Psoas muscle (tissue), 8 donors: ENCODE results near the gene GASK1B. TPM values are rescaled to one million over a fixed set of nuclear protein-coding genes. Genes with fewer than 3 reads are reported as not detected.

Experiments used
- ATAC-seq, 4 donors: fragments of 200-7000 bp; cut with Tn5 transposase; one replicate each; pipeline ENCODE4 v1.9.1; 2020; ENCODE audit warnings: moderate library complexity in 3 of 4, mild to moderate bottlenecking in 2 of 4
- DNase-seq, 2 donors: peaks; one replicate each; pipeline ENCODE4 v3.0.0-alpha.2; 2020
- H3K27ac ChIP-seq: fragments of 200-600 bp; one replicate; pipeline ENCODE4 v1.8.0; 2022
- H3K27me3 ChIP-seq, 3 donors: fragments of 200-600 bp in 1 of 3; one replicate each; pipeline versions ENCODE4 v1.6.1 to v1.8.0; 2013 to 2022; ENCODE audit warnings: low read length in 2 of 3, mild to moderate bottlenecking in 2 of 3, moderate library complexity in 1 of 3; ENCODE audit not compliant: insufficient read depth in 3 of 3
- H3K36me3 ChIP-seq, 2 donors: fragments of 200-600 bp in 1 of 2; one replicate each; pipeline versions ENCODE4 v1.6.1 to v1.8.0; 2013 to 2022; ENCODE audit warnings: low read depth in 1 of 2, mild to moderate bottlenecking in 1 of 2, moderate library complexity in 1 of 2; ENCODE audit not compliant: insufficient read depth in 1 of 2
- H3K4me1 ChIP-seq: fragments of 200-600 bp; one replicate; pipeline ENCODE4 v1.8.0; 2022
- H3K4me3 ChIP-seq: fragments of 200-600 bp; one replicate; pipeline ENCODE4 v1.8.0; 2022; ENCODE audit warnings: mild to moderate bottlenecking
- H3K9me3 ChIP-seq: fragments of 200-600 bp; one replicate; pipeline ENCODE4 v1.8.0; 2022
- WGBS, 3 donors: extraction: QIAGEN DNeasy Blood & Tissue Kit; methylation state at CpG; one replicate each; pipeline versions ENCODE4 v1.1.6 to v1.1.7; 2013; 5-methylcytosine and 5-hydroxymethylcytosine counted together
- intact Hi-C, 2 donors: fragments of 100-400 bp; cut with DNase I; formaldehyde crosslinking; loops; one replicate each; pipeline versions ENCODE4 v1.11.0 to v1.14.2; 2022
- polyA plus RNA-seq, 3 donors: library from polyadenylated mRNA; stranded (reverse); fragments of 200-250 nt; gene quantifications; one replicate each; pipeline ENCODE4 v1.2.3, GENCODE V29; 2013
- total RNA-seq, 4 donors: library from RNA; stranded (reverse); fragmentation: NEBNext Ultra II Directional in 2 of 4; extraction: Animal tissue kit (Norgen Biotek cat#: 25700) in 2 of 4; gene quantifications; one replicate each; pipeline versions ENCODE4 v1.2.1 to v1.2.4, GENCODE V29; 2021 to 2023
- TF ChIP-seq, protein P1 (sequence below): fragments of 200-600 bp; IDR thresholded peaks from one replicate; pipeline ENCODE4 v1.8.0; 2022; ENCODE audit warnings: antibody characterized with exemption
- donor health status: healthy with polysubstance abuse.
- donor health status: DM: no; HTN: no; CAD: no; lungs with moderate emphysema.
- donor health status: Bipolar disorder and iron deficiency.
- donor health status: healthy.
- donor health status: DM: yes; HTN: yes; CAD: no.
- donor health status: DM: no; HTN: no; CAD: no.
- donor health status: DM: no; HTN: no; CAD: no.
- donor health status: DM: yes; HTN: yes; CAD: no.

Gene GASK1B
- total and polyA plus RNA-seq, 7 donors = 2.6 to 16.7 (median 5.4) TPM

DNA sequence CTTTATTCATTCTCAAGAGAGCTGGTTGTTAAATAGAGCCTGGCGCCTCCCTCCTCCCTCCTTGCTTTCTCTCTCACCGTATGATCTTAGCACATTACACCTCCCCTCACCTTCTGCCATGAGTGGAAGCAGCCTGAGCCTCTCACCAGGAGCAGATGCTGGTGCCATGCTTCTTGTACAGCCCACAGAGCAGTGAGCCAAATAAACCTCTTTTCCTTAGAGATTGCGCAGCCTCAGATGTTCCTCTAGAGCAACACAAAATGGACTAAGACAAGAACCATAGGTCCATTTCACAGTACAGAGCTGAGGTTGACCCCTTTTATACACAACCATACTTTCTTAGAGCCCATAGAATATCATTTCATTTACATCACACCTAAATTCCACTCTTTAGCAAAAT lies 27.4 kb upstream of the GASK1B start:
- 90 to 96% (median 93%) methylated on average over 3 of the region's 3 CpGs for WGBS, 3 donors
- ATAC-seq (no peak), DNase-seq (no peak)
- H3K4me1 ChIP-seq = no peaks in the 10 kb centered on the region
- no peaks in the 10 kb centered on the region for H3K9me3 ChIP-seq
- H3K27me3 ChIP-seq = no peaks in the 10 kb centered on the region
- no peak overlapping the region for H3K4me3 ChIP-seq
- no peaks in the 10 kb centered on the region for H3K36me3 ChIP-seq
- no peak overlapping the region for H3K27ac ChIP-seq
- TF ChIP-seq, protein P1, sequence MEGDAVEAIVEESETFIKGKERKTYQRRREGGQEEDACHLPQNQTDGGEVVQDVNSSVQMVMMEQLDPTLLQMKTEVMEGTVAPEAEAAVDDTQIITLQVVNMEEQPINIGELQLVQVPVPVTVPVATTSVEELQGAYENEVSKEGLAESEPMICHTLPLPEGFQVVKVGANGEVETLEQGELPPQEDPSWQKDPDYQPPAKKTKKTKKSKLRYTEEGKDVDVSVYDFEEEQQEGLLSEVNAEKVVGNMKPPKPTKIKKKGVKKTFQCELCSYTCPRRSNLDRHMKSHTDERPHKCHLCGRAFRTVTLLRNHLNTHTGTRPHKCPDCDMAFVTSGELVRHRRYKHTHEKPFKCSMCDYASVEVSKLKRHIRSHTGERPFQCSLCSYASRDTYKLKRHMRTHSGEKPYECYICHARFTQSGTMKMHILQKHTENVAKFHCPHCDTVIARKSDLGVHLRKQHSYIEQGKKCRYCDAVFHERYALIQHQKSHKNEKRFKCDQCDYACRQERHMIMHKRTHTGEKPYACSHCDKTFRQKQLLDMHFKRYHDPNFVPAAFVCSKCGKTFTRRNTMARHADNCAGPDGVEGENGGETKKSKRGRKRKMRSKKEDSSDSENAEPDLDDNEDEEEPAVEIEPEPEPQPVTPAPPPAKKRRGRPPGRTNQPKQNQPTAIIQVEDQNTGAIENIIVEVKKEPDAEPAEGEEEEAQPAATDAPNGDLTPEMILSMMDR = no peak
- intact Hi-C loops = no loop called here

DNA sequence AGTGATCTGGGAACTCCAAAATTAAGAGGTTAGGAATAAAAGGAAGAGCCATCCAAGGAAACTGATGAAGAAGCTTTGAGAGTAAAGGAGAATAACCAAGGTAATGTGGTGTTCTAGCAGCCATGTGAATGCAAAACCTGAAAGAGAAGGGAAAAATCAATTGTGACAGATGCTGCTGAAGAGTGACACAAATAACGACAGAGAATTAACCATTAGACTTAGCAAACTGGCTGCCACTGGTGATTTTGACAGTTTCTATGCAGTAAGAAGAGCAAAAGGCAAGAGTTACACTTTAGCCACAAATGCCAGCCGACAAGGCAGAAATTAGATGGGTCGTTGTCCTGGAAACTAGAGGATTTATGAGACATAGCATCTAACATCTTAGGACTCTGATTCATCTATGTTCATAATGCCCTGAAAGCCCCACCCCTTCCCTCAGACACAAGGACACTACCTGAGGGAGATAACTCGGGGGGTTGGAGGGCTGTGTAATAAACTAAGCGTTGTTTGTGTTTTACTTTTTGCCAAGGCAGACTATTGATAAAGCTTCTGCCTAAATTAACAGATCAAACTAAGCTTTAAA lies 24.5 kb upstream of the GASK1B start:
- intact Hi-C loops = no loop called here
- Histone ChIP-seq H3K4me3 (no peak overlapping the region), H3K4me1 (no peaks in the 10 kb centered on the region), H3K9me3 (no peaks in the 10 kb centered on the region), H3K36me3 (no peaks in the 10 kb centered on the region), H3K27me3 (no peaks in the 10 kb centered on the region), H3K27ac (no peak overlapping the region)
- TF ChIP-seq, protein P1 = no peak
- WGBS, 3 donors = 89 to 92% (median 92%) methylated on average over 5 of the region's 5 CpGs
- ATAC-seq (no peak), DNase-seq (no peak)

DNA sequence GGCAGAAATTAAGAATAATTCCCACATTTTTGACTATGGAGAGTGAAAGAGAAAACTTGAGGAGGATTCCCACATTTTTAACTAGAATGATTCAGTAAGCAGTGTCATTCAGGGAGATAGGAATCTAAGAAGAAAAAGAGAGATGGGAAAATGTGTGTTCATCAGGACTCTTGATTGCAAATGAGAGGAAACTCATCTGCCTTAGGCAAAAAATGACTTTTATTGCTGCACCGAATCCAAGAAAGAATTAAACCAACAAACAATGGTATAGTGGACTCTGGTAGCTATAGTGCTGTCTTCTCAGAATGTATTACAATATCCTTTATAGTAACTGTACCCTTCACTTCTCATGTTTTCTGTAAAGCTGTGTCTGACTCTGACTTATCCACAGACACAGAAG lies 22.5 kb upstream of the GASK1B start:
- no peaks in the 10 kb centered on the region for H3K4me1 ChIP-seq
- no peaks in the 10 kb centered on the region for H3K27me3 ChIP-seq
- 97 to 100% (median 97%) methylated on average over 1 of the region's 1 CpG for WGBS, 3 donors
- no peak overlapping the region for H3K4me3 ChIP-seq
- intact Hi-C loops = no loop called here
- no peaks in the 10 kb centered on the region for H3K36me3 ChIP-seq
- TF ChIP-seq, protein P1 = no peak
- no peak overlapping the region for H3K27ac ChIP-seq
- no peak for ATAC-seq
- no peaks in the 10 kb centered on the region for H3K9me3 ChIP-seq
- no peak for DNase-seq

DNA sequence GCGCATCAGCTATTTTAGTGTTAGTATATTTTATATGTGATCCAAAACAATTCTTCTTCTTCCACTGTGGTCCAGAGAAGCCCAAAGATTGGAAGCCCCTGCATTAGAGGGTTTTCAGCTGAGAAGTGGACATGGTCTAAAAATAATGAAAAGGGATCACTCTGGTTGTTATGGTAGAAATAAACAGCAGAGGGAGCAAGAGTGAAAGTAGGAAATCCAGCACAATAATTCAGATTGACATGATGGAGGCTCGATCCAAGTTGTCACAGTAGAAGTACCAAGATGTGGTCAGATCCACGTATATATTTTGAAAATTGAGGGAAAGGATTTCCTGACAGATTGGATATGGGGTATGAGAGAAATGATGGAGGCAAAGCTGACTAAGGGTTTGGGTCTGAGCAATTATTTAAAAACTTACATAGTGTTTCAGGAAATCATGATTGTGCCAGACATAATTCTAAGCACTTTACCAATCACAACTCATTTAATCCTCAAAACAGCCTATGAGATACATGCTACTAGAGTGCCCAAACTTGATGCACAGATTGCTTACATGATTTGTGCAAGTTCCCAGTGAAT lies 20.4 kb upstream of the GASK1B start:
- WGBS, 3 donors = 34 to 40% (median 37%) methylated on average over 3 of the region's 3 CpGs
- DNase-seq (no peak), ATAC-seq (peak in 3 of 4 donors; percentile 57 to 83 (median 73))
- Histone ChIP-seq H3K4me3 (no peak overlapping the region), H3K9me3 (no peaks in the 10 kb centered on the region), H3K36me3 (no peaks in the 10 kb centered on the region), H3K4me1 (no peaks in the 10 kb centered on the region), H3K27ac (no peak overlapping the region), H3K27me3 (no peaks in the 10 kb centered on the region)
- intact Hi-C loops = loop anchor here in 1 of 2 donors (5.0 kb wide), 1 partner anchor 59 kb away; no protein-coding TSS in a partner anchor
- TF ChIP-seq, protein P1 = peak; percentile 52
